Stimulated activated CD4-positive, alpha-beta T cell treated with anti-CD3 and anti-CD28 coated beads, Interleukin-1b, Interleukin-23, amount 100 ng/mL, for 1 hour (primary cell): ENCODE results near the gene TNNC1.

Source experiments
- DNase-seq, 2 donors: peaks; one replicate each; pipeline ENCODE4 v3.0.0-alpha.2; 2020; ENCODE audit warnings: low read depth in 2 of 2

Gene TNNC1

DNA sequence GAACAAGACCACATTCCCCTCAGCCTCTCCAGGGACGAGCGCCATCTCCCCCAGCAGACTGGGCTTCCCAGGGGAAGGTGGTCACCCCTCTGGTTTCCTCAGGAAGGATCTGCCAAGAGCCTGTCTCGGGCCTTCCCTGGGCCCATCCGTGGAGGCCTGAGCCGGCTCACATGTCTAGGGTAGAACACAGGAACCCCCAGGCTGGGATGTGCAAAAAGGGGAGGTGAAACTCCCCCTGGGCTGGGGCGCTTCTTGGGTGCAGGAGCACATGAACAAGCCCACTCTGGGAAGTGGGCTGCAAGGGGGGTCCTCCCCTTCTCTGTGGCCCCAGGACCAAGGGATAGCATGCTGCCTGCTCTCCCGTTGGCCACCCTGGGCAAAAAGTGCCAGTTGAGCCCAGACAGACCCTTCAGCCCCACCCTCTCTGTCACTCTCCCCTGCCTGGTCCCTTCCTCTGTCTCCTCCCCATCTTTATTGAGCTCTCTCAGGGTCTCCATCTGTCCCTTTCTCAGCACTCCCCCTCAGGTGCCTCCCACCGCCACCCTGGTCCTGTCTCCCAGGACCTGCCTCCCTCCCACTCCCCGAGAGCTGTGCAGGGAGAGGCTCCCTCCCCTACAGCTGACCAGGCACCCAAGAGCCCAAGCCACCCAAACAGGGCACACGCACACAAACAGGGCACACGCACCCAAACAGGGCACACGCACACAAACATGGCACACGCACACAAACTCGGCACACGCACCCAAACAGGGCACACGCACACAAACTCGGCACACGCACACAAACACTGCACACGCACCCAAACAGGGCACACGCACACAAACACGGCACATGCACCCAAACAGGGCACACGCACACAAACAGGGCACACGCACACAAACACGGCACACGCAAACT, 9.8 kb downstream of the TNNC1 start:
- DNase-seq = no peak

DNA sequence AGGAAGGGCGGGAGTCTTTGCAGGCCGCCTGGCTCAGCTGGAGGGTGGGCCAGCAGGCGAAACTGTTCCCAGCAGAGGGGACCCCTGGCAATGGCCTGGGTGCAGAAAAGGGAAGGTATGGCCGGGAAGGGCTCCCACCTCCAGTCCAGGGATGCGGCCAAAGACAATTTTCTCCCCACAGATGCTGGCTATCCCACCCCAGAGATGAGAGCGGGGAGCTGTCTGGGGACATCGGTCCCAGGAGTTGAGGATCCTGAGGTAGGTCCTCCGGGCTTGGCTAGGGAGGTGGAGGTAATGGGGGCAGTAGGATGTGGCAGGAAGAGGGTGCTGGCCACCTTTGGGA, 10.6 kb downstream of the TNNC1 start:
- no peak for DNase-seq

DNA sequence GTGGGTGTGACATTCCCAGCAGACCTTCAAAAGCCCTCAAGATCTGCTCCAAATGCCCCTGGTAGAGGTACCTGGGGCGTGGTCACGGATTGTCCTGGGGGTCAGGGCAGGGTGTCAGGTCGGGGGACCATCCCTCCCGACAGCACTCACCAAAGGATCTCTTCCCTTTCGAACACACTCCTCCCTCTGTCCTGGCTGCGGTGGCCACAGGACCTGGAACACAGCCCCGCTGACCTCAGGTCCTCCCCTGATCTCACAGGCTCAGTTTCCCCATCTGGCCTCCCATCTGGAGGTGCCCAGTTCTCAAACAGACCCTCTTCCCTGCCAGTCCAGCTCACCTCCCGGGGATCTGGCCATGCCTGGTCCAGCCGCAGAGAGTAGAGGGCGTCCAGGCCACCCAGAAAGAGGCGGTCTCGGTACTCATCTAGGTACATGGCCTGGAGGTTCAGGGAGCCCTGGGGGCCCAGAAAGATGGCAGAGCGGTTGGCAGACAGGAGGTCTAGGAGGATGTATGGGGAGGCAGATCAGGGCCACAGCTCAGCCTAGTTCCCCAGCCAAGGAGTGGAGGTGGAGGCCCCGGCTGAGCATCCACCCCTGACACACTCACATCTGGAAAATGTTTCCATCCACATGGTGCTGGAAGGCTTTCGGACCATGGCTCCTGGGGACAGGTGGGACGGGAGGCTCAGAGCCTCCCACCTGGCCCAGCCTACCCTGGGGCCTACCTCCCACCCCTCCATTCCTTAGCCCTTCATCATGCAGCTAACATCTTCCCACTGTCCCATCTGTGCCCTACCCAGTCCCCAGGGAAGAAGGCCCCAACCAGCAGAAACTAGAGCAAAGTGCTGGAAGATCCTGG, 11.2 kb downstream of the TNNC1 start:
- no peak for DNase-seq

DNA sequence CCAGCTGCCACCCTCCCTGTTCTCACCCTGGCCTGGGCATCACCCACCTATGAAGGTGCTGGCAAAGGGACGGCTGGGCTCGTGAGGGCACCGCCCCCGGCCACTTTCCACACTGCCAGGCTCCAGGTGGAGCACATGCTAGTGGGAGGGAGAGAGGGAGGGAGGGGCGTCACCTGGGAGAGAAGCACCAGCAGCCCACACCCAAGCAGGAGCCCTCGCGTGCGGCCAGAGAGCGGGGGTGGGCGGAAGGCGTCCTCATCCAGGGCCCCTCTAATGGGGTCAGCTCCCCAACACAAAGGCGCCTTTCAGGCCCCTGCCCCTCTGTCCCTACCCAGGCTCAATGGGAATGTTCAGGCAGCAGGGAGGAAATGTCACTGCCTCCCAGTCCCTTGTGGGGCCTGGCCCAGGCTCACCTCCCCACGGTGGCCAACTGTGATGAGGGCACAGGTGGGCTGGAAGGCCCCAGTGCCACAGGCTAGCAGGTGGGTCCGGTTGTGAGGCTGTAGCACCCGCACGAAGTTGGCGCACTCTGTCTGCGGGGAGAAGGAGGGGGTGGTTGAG, 12.0 kb downstream of the TNNC1 start:
- no peak for DNase-seq

DNA sequence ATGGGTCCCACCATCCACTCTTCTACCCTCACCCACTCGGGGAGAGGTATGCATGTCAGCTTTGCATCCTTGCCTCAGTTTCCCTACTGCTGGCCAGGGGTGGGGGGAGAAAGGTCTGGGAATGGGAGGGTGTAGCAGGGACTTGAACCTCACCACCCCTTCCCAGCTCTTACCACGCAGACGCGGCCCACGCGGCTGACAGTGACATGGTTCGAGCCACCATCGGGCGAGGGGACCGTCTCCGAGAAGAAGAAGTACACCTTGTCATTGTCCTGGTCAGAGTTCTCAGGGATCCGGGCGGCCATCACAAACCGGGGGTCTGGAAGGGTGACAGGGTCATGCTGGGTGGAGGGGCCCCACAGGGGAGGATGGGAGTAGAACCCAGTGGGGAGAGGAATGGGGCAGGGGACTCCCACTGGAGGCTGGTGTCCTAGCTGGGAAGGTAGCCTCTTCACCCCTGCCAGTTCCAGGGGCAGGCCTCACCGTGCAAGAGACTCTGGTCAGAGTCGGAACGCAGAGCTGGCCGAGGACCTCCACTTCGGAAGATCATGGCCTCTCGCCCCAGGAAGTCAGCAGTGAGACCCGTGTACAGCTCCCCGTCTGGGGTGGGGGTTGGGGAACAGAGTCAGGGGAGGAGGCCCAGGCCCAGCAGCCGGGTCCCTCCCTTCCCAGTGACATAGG, 12.6 kb downstream of the TNNC1 start:
- DNase-seq = no peak

DNA sequence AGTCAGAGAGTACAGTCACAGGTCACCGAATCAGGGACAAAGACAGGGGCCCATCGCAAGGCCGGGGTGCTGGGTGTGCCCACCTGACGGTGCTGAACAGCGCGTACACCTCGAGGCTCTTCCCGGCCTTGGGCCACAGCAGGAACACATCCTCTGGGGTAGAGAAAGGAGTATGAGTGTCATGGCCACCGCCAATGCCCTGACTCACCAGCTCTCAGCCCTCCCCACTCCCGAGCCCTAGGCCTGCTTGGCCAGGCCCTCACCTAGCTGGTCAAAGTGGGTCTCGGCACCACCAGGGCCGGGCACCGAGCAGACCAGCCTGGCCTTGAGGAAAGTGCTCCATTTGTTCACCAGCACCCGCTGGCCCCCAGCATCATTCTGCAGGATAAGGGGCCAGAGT, 13.2 kb downstream of the TNNC1 start:
- DNase-seq = no peak

DNA sequence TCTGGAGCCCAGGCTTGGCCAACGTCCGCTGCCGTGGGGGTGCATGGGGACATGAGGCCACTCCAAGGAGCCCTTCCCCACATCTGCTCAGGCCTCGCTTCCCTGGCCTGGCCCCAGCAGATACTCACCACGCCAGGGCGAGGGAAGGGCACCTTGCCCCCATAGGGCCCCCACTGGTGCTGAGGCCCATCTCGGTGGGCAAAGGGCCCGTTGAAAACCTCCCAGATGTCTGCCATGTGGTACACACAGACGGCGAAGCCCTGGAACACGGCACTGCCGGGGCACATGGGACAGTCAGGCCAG, 13.6 kb downstream of the TNNC1 start:
- no peak for DNase-seq

DNA sequence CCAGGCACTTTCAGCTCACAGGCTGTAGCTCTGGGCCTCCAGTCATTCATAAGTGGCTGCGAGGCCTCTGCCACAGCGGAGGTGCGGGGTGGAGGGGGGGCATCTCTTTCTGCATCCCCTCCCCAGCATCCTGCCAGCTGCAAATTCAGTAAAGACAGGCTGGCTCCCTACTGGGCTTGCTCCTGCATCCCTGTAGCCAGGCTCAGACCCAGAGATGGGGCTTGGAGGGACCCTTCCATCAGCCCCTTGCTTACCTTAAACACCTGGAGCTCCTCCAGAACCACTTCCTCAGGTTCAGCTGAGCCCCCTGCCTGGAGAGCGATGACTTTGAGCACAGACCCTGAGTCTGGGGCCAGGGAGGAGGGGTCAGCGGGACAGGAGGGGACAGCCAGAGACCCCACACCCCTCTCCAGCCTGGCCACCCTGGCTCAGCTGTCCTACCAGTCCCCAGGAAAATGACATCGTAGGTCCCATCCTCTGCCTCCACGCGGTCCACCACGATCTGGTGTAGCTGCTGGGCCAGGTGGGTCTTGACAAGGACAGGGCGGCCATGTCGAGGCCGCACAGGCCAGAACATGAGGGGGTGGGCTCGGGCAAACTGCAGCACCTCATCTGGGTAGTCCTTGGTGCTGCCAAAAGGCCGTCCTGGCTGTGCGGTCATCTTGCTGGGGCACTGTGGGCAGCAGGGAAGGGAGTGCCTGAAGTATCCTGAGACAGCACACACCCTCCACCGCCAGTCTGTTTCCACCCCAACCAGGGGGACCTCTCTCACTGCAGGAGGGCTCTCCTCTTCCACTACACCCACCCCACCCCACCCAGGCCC, 14.2 kb downstream of the TNNC1 start:
- DNase-seq = no peak

DNA sequence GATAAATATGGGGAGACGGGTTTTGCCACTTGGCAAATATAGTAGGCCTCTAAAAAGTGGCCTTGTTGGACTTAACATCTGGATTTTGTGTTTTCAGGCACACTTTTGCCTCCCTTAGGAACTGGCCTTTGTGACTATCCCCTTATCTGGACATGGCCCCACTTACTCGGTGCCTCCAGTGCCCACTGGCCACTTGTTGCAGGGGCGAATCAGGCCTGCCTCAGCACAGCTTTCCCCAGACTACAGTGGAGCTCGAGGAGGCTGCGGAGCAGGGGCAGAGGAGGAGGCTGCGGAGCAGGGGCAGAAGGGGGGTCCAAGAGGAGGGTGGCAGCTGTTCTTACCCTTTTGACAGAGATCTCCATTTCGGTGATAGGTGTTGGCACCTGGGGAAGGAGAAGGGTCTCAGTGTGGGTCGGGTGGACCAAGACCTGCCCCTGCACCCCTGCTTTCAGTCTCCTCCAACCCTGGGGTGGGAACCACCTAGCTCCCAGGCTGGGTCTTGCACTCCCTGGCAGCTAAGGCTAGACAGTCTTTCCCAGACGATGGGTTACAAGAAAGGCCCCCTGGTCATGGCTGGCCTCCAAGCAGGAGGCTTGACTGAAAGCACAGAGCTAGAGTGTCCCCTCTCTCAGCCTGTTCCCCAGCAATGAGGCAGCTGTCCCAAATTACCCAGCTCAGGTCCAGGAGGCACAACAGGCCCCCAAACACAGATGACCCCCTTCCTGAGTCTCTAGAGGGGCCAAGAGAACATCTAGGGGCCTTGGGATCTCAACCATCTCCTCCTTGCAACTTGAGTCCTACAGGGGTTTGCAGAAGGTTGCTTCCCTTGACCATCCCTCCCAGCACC, 15.0 kb downstream of the TNNC1 start:
- no peak for DNase-seq

DNA sequence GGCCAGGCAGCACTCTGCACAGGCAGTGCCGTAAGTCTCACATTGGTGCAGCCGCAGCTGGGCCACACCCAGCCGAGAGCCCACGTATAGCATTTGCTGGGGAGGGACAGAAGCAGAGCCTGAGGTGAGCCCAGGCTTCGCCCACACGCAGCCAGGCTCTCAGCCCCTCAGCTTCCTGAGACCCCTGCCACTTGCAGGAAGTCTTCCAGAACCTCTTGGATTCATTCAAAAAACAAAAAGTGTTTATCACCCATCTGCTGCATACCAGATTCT, 15.8 kb downstream of the TNNC1 start:
- no peak for DNase-seq

DNA sequence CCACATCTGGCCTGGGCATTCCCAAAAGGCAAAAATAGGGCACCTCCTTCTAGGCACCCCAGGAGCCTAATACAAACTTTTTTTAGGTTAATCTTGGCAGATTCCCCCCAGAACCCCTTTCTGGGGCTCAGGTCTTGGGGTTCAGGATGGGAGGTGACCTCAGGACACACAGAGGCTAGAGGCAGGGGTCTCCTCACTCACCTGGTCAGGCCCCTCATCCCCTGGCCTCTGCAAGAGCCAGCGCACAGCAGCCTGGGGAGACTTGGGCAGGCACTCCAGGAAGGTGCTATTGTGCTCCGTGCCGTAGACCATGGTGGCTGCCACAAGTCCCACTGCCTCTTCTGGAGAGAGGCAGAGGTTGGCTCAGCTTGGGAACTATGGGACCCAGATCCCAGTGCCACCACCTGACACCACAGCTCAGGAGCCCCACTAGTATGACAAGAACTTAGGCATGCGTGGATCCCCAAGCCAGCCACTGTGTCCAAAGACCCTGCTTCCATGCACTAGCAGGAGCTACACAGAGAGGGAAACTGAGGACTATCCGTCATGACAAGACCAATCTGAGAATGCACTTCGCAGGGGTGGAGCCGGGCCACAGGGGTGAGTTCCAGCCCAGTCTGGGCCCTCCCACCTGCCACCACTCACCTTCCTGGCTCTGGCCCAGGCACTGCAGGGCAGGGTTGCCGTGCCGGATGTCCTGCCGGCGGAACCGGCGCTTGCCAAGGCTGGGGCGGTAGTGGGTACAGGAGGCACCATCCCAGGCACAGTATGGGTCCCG, 16.3 kb downstream of the TNNC1 start:
- no peak for DNase-seq

DNA sequence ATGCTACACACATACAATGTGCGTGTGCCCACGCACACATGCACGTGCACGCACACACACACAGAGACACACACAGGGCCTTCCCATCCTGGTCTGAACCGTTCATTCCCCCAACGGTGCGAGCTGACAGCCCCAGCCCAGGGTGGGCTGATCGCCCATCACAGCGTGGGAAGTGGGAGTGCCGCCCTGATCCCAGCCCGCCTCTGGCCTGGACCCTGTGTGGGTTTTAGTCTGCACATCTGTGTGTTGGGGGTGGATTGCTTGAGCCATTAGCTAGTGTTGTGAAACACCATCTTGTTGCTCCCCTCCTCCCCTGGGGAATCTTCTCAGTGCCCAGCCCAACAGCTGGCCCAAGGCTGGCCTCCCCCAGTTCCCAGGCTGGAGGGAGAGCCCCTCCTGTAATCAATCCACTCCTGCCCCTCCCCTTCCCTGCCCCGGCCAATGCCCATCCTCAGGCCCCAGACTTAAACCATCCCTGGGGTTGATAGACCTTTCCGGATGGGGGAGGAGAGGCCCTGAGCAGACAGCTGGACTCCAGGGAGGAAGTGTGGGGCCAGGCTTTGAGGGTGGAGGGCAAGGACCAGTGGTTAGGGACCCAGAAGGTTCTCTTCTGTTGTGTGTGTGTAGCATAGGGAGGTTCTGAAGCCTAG, 17.2 kb downstream of the TNNC1 start:
- no peak for DNase-seq

DNA sequence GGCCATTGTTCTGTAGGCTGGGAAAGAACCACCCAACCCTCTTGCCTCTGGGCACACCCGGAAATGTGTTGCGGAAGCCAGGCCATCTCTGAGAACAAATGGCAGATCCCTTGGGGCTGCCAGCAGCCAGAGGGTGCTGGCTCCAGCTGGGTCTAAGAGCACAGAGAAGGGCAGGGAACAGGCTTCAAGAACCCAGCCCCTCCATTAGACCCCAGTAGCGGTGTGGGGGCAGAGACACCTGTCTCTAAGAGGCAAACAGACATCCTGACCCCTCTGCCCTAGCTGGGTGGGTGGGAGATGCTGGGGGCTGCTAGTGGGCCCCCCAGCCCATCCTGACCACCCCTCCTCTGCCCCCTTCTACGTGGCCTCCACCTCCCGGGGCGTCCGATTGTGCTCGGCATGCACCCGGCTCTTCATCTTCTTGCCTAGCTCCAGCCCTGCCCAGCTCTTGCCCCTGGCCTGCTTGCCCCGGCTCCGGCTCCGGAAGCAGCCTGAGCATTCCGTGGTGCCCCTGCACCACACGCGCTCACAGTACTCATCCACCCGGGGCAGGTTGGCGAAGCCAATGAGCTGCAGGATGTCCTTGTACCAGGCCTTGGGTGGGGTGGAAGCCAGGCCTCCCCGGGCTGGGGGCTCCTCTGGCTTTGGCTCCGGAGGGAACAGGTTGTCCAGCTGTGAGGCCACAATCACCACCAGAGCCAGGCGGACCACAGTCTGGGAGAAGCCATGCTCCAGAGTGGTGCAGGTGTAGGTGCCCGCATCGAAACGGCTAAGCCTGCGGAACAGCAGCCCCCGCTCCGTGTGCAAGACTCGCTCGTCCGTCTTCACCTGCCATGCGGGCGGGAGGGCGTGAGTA, 18.4 kb downstream of the TNNC1 start:
- DNase-seq = no peak

DNA sequence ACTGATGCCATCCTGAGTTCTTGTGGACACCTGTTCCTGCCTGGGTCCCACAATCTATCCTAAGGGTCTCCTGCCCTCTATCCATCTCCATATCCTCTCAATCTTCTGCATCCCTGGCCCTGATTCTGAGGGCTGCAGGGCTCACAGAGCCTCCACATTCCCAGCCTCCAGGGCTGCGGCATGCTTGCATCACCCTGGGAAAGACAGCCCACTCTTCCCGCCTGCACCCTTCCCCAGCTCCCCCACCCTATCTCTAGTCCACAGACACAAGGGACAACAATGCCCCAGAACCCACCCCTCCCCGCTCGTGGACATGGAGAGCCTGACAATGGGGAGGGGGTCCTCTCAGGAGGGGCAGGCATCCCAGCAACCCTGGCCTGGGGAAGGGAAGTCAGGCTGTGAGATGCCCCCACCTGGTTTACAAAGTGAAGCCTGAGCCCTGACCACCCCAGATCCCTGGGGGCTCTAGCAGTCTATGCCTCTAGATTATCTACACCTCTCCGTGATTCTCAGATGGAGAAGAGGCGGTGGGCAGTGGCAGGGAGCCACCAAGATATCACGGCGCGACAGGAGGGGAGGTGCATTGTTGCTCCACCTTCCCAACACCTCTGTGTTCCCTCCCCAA, 19.2 kb downstream of the TNNC1 start:
- no peak for DNase-seq

DNA sequence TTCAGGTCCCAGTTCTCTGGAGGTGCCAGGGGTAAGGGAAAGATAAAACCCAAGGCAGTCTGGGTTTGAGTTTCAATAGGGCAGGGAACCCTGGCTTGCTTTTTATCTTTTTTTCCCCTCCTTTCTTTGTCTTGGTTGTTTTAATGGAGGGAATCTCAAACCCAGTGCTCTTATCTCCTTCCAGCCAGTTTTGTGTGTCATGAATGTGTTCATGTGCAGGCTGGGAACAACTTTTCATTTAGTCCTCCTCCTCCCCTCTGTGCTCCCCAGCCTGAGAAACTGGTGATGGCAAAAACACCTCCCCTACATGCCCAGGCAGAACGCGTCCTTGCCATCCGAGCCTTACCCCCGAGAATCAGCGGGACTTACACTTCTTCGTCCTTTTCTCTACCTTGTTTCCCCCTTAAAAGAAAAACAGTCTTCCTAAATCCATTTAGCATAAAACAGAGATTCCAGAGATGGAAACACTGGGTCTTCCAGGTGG, 19.8 kb downstream of the TNNC1 start:
- DNase-seq = no peak

DNA sequence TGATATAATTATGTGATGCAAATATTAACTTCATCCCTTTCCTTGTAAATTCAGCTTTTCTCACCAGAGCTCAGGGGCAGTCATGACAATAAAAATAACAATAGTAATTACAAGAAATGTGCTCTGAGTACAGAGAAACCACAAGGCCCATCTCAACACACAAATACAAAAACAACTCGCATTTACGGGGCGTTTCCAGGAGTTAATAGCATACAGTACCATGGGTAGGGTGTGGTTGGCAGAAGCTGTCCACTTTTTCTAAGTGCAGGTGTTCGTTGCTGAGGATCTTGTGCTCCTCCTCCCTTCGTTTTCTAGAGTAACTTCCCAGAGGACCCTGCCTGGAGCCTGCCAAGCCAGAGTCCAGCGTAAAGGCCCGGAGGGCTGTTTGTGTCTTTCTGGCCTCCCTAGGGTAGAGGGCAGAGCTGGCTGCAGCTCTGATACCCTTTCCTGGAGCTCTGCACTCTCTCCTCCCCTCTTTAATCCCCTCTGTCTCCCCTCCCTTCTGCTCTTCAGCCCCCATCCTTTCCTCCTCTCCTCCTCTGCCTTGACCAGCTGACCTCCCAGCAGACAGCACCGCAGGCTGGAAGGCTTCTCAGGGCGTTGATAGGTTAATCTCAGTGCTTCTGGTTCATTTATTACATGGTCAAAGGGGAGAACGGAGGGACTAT, 20.4 kb downstream of the TNNC1 start:
- DNase-seq = no peak

DNA sequence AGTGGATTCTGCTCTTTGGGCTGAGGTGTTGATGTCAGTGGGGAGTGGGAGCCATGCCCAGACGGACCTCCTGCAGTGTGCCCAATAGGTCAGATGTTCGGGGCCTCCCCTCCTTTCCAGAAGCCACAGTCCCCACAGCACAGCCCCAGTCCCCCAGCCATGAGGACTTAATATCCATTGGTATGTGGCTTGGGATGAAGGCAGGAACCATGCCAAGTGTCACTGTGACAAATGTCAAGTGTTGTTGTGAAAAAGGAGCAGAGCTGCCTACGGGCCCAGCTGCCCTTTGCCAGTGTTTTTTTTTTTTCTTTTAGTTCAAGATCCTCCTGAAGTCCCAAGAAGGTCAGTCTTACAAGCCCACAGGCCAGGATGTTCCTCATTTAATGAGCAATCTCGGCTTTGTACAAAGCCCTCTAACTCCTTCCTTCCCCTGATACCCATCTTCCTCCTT, 21.1 kb downstream of the TNNC1 start:
- DNase-seq = no peak
